Femur (tissue), 1 donor: Measurements from ENCODE around the gene GREB1L.

ENCODE experiments used
- DNase-seq: peaks from one replicate; pipeline ENCODE4 v3.0.0-alpha.2; 2017

The GREB1L gene

GRCh38 chr18:21452276-21452780 lies 210.3 kb downstream of the GREB1L start:
- DNase-seq, result no peak

- DNase-seq, result peak; percentile 30
Measured at GRCh38 chr18:21452796-21453510, 210.9 kb downstream of the GREB1L start.

GRCh38 chr18:21453511-21453901 lies 211.5 kb downstream of the GREB1L start:
- DNase-seq, result no peak

DNA sequence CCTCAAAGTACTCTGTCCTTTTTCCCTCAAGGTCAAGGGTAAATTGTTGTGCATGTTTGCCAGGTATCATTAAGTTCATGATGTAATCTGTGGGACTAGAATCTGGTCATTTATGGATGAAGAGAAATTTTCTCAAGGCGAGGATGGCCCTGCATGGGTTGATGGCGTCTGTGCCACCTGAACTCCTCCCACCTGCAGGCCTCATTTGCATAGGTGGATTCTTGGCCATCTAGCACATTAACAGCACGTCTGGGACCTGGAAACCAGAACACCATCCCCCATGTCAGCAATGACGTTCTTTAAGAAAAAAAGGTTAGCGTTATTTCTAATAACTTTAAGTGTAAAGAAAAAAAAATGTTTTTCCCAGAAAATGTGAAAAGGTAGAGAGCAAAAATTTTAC lies 212.7 kb downstream of the GREB1L start:
- no peak for DNase-seq

DNA sequence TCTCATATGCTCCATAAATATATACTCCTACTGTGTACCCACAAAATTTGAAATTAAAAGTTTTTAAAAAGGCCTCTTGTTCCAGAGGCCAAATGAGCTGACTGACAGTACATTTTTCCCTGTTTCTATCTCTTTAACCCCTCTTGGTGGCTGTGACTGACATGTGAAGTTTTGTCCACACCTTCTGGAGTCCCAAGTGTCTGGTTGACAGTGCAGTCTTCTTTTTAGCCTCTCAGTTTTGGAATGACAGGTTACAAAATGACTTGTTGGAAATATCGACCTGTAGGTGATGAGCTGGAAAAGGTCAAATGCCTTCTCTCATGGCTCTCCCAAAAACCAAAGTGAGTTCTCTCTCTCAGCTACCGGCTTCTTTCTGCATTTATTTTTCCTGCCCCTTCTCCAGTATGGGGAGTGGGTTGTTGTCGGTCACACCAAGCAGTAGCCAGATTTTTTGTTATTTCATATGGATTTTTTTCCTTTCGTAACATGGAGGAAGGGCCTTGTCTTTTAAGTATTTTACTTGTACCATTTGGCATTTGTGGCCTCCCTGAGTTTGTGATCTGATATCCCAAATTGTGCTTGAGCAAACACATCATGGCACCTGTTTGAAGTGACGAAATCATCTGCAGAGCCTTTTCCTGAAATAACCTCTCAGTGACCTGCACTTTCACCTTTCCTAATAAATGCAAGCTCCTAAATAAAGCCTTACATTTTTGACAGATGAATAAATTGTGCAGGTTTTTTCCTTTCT lies 214.6 kb downstream of the GREB1L start:
- DNase-seq, result no peak

GRCh38 chr18:21457179-21457535 lies 215.1 kb downstream of the GREB1L start:
- DNase-seq, result no peak

DNA sequence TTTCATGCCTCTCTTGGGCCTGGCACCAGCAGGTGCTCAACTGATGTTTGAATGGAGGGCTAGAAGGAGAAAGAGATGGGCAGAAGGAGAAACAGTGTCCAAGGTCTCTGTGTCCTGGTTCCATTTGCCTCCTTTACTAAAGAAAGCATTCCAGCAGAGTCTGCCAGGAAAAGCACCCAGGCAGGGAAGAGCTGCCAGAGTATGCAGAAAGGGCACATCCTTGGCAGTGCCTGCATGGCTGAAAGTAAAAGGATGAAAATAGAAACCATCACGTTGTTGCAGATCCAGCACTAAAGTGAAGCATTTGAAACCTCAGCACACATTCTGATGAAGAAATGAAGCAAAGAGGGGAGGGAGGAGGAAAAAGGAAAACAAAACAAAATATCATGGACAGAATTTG lies 216.3 kb downstream of the GREB1L start:
- no peak for DNase-seq

DNA sequence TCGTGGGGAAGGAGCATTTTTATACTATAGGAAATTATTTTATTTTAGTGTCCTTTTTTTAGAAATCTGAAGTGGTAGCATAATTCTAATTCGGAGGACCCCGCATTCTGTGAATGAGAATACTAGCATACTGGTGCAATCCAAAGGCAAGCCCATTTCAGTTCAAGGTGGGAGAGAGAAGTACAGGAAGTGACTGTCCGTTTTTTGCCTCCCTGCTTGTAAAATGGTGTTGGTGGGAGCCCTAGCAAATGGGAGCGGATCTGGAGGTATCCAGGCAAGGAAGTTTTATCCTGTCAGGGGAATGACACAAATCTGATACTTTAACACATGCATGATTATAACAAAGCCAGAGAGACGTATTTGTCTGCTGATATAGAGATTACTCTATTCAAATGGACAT lies 216.8 kb downstream of the GREB1L start:
- no peak for DNase-seq

GRCh38 chr18:21459706-21460286 lies 217.8 kb downstream of the GREB1L start:
- no peak for DNase-seq

DNA sequence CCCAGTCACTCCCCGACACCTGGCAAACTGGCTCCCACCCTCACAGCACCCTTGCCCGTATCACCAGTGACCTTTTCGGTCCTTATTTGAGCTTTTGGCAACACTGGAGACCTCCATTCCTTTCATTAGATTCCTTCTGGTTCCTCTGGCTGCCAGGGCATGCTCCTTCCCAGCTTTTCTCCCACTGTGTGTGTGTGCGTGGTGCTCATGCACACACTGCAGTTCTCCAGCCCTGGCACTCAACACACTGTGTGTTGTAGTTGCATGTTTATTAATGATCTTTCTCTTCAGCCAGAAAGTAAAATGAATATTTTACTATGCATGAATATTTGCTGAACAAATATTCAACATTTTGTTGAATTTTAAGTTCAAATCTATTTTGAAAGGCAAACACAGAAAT lies 219.4 kb downstream of the GREB1L start:
- no peak for DNase-seq

DNA sequence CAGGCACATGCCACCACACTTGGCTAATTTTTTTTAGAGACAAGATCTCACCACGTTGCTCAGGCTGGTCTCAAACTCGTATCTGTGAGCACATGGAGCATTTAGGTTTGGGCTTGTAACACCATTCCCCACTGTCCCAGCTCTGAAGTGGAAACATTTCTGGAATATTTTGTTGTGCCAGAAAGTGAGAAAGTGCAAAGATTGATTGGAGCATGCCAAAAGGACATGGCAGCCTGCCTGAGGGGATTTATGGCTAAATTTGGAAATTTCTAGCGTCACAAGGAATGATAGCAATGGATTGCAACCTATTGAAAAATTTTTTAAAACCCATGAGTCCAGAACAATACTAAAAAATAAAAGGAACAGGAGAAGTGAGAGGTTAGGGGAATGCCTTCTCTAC lies 221.7 kb downstream of the GREB1L start:
- no peak for DNase-seq

GRCh38 chr18:21468514-21469164 lies 226.6 kb downstream of the GREB1L start:
- DNase-seq, result no peak

DNA sequence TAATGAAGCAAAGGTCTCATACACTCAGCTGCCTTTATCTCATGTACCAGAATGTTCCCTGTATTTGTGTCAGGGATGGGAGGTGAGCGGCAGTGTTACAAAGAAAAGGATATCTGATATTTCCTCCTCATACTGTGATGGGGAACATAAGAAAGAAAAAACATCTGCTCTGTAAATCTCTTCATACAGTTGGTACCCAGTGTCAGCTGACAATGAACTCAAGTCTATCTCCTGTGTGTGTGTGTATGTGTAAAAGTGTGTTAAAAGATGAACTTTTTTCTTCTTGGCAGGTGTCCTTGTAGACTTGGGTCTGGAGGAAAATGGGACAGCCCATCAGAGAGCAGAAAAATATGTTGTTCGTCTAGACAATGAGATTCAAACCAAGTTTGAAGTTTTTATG lies 230.7 kb downstream of the GREB1L start:
- no peak for DNase-seq

GRCh38 chr18:21474621-21475020 lies 232.6 kb downstream of the GREB1L start:
- DNase-seq, result no peak

DNA sequence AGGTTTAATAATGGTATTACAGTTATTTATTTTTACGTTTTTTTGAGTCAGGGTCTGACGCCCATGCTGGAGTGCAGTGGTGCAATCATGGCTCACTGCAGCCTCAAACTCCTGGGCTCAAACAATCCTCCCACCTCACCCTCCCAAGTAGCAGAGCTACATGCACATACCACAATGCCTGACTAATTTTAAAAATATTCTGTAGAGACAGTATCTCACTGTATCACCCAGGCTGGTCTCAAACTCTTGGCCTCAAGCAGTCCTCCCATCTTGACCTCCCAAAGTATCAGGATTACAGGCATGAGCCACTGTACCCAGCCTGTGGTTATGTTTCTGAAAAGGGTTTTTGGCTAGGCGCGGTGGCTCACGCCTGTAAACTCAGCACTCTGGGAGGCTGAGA lies 237.7 kb downstream of the GREB1L start:
- DNase-seq, result no peak

GRCh38 chr18:21481739-21482138 lies 239.7 kb downstream of the GREB1L start:
- DNase-seq, result no peak

- no peak for DNase-seq
Measured at GRCh38 chr18:21483051-21483450, 241.0 kb downstream of the GREB1L start.

DNA sequence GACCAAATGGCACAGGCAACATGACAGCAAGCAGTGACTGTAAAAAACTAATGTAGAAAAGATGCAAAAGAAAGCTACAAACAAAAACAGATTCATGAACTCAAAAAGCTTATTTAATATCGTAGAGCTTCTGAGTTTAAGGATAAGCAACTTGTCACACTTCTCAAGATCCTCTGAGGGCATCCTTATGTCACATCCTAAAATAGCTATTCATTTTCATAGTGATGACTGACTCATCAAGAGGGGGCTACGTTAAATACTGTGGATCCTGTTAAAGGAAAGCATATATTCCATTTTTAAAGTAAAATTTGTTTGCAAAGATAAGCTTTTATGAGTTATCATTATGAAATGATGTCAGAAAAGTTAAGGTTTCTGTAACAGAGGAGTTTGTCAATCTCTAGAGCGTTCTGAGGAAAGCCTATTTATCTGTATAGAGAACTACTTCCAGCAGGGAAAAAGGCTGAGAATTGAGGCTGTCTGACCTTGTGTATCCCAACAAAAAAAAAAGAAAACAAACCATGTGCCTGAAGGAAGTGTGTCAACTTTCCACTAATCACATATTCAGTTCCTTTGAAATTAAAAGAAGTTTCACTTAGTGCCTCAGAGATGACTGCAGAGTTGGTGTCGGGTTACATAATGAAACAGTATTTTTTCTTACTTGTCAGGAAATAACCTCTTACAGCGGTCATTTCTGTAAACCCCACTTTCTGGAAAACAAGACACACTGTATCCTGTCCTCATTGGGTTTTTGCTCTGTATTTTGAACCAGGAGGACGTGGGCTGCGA lies 243.0 kb downstream of the GREB1L start:
- DNase-seq, result no peak

GRCh38 chr18:21486905-21487437 lies 244.9 kb downstream of the GREB1L start:
- no peak for DNase-seq

GRCh38 chr18:21489119-21489750 lies 247.2 kb downstream of the GREB1L start:
- no peak for DNase-seq

DNA sequence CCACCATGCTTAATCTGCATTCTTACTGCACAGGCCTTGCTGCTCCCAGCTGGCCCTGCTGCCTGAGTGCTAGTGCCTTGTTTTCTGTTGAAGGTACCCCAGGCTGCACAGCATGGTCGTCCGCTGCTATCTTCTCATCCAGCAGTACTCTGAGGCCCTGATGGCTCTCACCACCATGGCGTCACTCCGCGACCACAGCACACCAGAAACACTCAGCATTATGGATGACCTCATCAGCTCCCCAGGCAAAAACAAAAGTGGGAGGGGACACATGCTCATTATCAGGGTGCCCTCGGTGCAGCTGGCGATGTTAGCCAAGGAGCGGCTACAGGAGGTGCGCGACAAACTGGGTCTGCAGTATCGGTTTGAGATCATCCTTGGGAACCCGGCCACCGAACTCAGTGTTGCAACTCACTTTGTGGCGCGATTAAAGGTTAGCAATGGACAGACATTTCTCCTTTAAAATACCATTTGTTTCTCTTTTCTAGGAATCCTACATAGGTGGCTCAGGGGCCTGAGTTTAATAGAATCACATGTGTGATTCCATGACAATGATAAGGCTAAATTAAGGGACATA lies 248.0 kb downstream of the GREB1L start:
- no peak for DNase-seq

- no peak for DNase-seq
Measured at GRCh38 chr18:21490748-21491147, 248.7 kb downstream of the GREB1L start.
